ENCODE measurements around the gene CLDN14. TPM values are rescaled to one million over a fixed set of nuclear protein-coding genes. Genes with fewer than 3 reads are reported as not detected.

Gene CLDN14
- total and polyA plus RNA-seq, 2 donors (not counting 1 experiment from before 2014, with no cell fraction given), result 0.39 TPM; not detected in 1

- ATAC-seq (ENCODE audit: low read depth) (no peak), DNase-seq (no peak)
- Histone ChIP-seq H3K27ac (ENCODE audit: low read length in 2 of 2) (no peak overlapping the region), H4K20me1 (ENCODE audit: control insufficient read depth, insufficient read depth, low read length, poor library complexity, severe bottlenecking) (no peaks in the 10 kb centered on the region), H3K9me3 (ENCODE audit: control extremely low read depth in 1 of 3, control insufficient read depth in 2 of 3, insufficient read depth in 1 of 3, low read length in 2 of 3) (no peaks in the 10 kb centered on the region), H3K4me1 (ENCODE audit: control insufficient read depth in 2 of 2, insufficient read depth in 2 of 2, low read length in 2 of 2) (peaks cover 16 to 44% of the 10 kb centered on the region in 2 donors), H3K36me3 (replicated peaks in 1 of 2; ENCODE audit: control extremely low read depth in 1 of 2, control insufficient read depth in 1 of 2, extremely low read depth in 1 of 2, insufficient read depth in 2 of 2, low read length in 1 of 2) (no peaks in the 10 kb centered on the region), H3K9ac (ENCODE audit: low read length) (no peak overlapping the region), H3K79me2 (ENCODE audit: control insufficient read depth, insufficient read depth, low read length) (no peaks in the 10 kb centered on the region), H3K4me2 (replicated peaks; ENCODE audit: low read depth, low read length, poor library complexity, severe bottlenecking) (no peak overlapping the region), H2AFZ (ENCODE audit: insufficient read depth, low read depth, low read length, poor library complexity, severe bottlenecking) (no peak overlapping the region), H3K4me3 (ENCODE audit: control extremely low read depth in 1 of 5, extremely low read depth in 1 of 5, insufficient read depth in 1 of 5, low read depth in 2 of 5, low read length in 4 of 5) (no peak overlapping the region), H3K27me3 (replicated peaks in 1 of 4; ENCODE audit: control extremely low read depth in 1 of 4, control insufficient read depth in 3 of 4, insufficient read depth in 4 of 4, low read length in 3 of 4) (peaks cover 0 to 3% (median 0%) of the 10 kb centered on the region in 4 experiments)
- no peak for TF ChIP-seq EZH2 (IDR thresholded peaks at IDR 0.05; ENCODE audit: borderline replicate concordance, insufficient read depth, low read depth, low read length, poor library complexity, severe bottlenecking)
- TF ChIP-seq, protein P1, sequence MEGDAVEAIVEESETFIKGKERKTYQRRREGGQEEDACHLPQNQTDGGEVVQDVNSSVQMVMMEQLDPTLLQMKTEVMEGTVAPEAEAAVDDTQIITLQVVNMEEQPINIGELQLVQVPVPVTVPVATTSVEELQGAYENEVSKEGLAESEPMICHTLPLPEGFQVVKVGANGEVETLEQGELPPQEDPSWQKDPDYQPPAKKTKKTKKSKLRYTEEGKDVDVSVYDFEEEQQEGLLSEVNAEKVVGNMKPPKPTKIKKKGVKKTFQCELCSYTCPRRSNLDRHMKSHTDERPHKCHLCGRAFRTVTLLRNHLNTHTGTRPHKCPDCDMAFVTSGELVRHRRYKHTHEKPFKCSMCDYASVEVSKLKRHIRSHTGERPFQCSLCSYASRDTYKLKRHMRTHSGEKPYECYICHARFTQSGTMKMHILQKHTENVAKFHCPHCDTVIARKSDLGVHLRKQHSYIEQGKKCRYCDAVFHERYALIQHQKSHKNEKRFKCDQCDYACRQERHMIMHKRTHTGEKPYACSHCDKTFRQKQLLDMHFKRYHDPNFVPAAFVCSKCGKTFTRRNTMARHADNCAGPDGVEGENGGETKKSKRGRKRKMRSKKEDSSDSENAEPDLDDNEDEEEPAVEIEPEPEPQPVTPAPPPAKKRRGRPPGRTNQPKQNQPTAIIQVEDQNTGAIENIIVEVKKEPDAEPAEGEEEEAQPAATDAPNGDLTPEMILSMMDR (IDR thresholded peaks at IDR 0.05), result no peak
- POLR2A ChIA-PET, result no interaction called here
- CTCF ChIA-PET, result interaction anchor here (2.1 kb wide), 1 partner anchor 10 kb away, joined by 7 read pairs; no protein-coding TSS in a partner anchor
- Mint-ChIP-seq H3K4me3 (no peak overlapping the region), H3K27ac (no peak overlapping the region), H3K9me3 (ENCODE audit: insufficient read depth) (no peaks in the 10 kb centered on the region), H3K4me1 (peaks cover 33% of the 10 kb centered on the region), H3K27me3 (peaks cover 20% of the 10 kb centered on the region)
- WGBS (ENCODE audit: insufficient coverage), result 48% methylated on average over 4 of the region's 5 CpGs
- intact Hi-C loops (cut with micrococcal nuclease), result no loop called here
These were observed 31.7 kb upstream of the CLDN14 start for GRCh38 chr21:36511484-36512220.

GRCh38 chr21:36510911-36511310, 31.0 kb upstream of the CLDN14 start:
- H3K36me3 ChIP-seq (replicated peaks in 1 of 2; ENCODE audit: control extremely low read depth in 1 of 2, control insufficient read depth in 1 of 2, extremely low read depth in 1 of 2, insufficient read depth in 2 of 2, low read length in 1 of 2), result no peaks in the 10 kb centered on the region
- no peak for DNase-seq
- TF ChIP-seq, protein P1 (IDR thresholded peaks at IDR 0.05), result no peak
- no peak for TF ChIP-seq EZH2 (IDR thresholded peaks at IDR 0.05; ENCODE audit: borderline replicate concordance, insufficient read depth, low read depth, low read length, poor library complexity, severe bottlenecking)
- no peak overlapping the region for H3K27ac Mint-ChIP-seq
- no peak overlapping the region for H2AFZ ChIP-seq (ENCODE audit: insufficient read depth, low read depth, low read length, poor library complexity, severe bottlenecking)
- H3K9me3 Mint-ChIP-seq (ENCODE audit: insufficient read depth), result no peaks in the 10 kb centered on the region
- no peak for ATAC-seq (ENCODE audit: low read depth)
- no peaks in the 10 kb centered on the region for H3K79me2 ChIP-seq (ENCODE audit: control insufficient read depth, insufficient read depth, low read length)
- H3K4me1 ChIP-seq (ENCODE audit: control insufficient read depth in 2 of 2, insufficient read depth in 2 of 2, low read length in 2 of 2), result peaks cover 16 to 41% of the 10 kb centered on the region in 2 donors
- no peak overlapping the region for H3K27ac ChIP-seq (ENCODE audit: low read length in 2 of 2)
- H3K9ac ChIP-seq (ENCODE audit: low read length), result no peak overlapping the region
- H3K27me3 ChIP-seq (replicated peaks in 1 of 4; ENCODE audit: control extremely low read depth in 1 of 4, control insufficient read depth in 3 of 4, insufficient read depth in 4 of 4, low read length in 3 of 4), result peaks cover 0 to 3% (median 0%) of the 10 kb centered on the region in 4 experiments
- H3K4me3 ChIP-seq (ENCODE audit: control extremely low read depth in 1 of 5, extremely low read depth in 1 of 5, insufficient read depth in 1 of 5, low read depth in 2 of 5, low read length in 4 of 5), result no peak overlapping the region
- peaks cover 28% of the 10 kb centered on the region for H3K4me1 Mint-ChIP-seq
- H3K4me2 ChIP-seq (replicated peaks; ENCODE audit: low read depth, low read length, poor library complexity, severe bottlenecking), result no peak overlapping the region
- no peak overlapping the region for H3K4me3 Mint-ChIP-seq
- H3K27me3 Mint-ChIP-seq, result peaks cover 16% of the 10 kb centered on the region
- ChIA-PET POLR2A (no interaction called here), CTCF (no interaction called here)
- no peaks in the 10 kb centered on the region for H3K9me3 ChIP-seq (ENCODE audit: control extremely low read depth in 1 of 3, control insufficient read depth in 2 of 3, insufficient read depth in 1 of 3, low read length in 2 of 3)
- intact Hi-C loops (cut with micrococcal nuclease), result no loop called here
- 31% methylated on average over 6 of the region's 6 CpGs for WGBS (ENCODE audit: insufficient coverage)
- no peaks in the 10 kb centered on the region for H4K20me1 ChIP-seq (ENCODE audit: control insufficient read depth, insufficient read depth, low read length, poor library complexity, severe bottlenecking)
